Urothelium cell line (cell line): ENCODE results near the gene RIPK4.
"Not testable (repeated sequence)": the region's sequence is repeated elsewhere in the genome, so short reads cannot be mapped to it uniquely, and the experiment has no call there.

ENCODE experiments used
- DNase-seq: peaks from one replicate; pipeline ENCODE4 v3.0.0; 2011; ENCODE audit warnings: low spot score, mixed read lengths
- FAIRE-seq: peaks from 2 replicates; lab custom pipeline; 2011; peaks lifted over from hg19 to GRCh38; lab: Jason Lieb, UNC

The RIPK4 gene

DNA sequence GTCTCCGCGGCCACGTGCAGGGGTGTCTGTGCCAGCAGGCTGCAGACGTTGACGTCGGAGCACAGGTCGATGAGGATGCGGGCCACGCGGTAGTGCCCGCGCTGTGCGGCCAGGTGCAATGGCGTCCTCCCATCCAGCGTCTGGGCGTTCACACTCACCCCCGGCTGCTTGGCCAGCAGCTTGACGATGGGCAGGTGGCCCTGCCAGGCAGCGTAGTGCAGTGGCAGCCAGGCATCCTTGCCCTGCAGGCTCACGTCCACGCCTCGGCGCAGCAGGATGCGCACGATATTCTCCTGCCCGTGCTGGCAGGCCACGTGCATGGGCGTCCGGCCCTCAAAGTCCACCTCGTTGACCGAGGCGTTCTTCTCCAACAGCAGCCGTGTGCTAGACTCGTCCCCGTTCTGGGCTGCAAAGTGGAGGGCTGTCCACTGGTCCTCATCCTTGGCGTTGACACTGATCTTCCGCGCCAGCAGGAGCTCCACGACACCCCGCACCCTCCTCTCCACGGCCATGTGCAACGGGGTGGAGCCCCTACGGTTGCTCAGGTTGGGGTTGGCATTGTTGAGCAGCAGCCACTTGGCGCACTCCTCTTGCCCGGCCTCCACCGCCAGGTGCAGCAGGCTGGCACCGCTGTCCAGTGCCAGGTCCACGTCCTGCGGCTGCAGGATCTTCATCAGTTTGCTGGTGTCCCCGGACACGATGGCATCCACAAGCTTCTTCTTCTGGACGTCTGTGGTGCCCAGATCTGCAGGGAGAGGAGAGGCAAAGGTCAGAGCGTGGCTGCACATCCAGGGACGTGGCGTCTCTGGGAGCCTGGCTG lies 25.4 kb downstream of the RIPK4 start:
- DNase-seq (no peak), FAIRE-seq (no peak)

DNA sequence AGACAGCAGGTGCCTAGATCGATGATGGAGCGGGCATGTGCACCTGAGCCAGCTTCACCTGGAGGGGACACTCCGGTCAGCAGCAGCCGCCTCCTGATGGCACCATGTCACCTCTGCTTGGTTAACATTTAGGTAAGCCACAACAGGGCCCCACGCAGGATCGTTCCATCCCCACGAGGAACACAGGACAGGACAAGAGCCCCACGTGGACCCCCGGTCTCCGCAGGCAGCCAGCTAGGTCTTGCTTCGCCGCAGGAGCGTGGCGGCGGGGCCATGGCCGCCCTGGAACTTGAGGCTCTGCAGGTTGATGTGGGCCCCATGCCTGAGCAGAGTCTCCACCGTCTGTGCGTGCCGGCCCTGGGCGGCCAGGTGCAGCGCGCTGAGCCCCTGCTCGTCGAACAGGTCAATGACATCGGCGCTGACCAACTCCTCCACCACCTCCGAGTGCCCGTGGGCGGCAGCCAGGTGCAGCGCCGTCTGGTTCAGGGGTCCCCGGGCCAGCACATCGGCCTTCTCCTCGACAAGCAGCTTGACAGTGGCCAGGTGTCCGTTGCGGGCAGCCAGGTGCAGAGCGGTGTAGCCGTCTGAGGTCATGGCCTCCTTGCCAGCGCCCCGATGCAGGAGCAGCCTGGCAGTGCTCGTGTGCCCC lies 26.1 kb downstream of the RIPK4 start:
- DNase-seq (no peak), FAIRE-seq (no peak)

DNA sequence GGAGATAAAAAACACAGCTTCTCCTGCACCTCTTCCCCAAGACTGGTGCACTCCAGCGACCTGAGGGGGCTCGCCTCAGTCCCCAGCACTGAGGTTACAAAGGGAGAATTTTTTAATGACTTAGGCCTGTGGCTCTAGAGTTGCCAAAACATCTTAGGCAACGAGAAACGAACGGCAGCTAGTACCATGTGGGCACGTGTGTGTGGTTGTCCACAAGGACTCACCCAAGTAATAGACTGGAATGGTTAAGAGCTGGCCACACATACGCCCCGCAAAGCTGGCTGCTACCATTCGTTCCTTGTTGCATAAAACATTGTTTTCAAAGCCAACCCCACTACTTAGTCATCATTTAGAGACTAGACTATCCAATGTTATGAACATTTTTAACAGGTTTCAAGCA lies 26.9 kb downstream of the RIPK4 start:
- DNase-seq (no peak), FAIRE-seq (no peak)

DNA sequence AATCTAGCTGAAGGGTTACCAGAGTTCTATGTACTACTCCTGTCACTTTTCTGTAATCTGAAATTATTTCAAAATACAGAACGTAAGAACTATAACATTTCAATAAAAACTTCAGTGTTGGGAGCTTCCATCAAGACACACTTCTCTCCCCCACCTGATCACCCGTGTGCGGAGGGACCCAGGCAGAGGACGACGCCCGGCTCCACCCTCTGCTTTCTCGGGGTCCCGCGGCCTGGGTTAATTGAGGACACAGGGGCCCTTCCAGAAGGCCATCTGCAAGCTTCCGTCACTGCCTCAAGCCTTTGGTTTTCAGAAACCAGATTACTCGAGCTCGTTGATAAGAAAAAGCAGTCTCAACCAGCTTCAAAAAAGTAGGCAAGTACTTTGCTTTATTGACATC lies 27.8 kb downstream of the RIPK4 start:
- FAIRE-seq: no peak
- DNase-seq: no peak

DNA sequence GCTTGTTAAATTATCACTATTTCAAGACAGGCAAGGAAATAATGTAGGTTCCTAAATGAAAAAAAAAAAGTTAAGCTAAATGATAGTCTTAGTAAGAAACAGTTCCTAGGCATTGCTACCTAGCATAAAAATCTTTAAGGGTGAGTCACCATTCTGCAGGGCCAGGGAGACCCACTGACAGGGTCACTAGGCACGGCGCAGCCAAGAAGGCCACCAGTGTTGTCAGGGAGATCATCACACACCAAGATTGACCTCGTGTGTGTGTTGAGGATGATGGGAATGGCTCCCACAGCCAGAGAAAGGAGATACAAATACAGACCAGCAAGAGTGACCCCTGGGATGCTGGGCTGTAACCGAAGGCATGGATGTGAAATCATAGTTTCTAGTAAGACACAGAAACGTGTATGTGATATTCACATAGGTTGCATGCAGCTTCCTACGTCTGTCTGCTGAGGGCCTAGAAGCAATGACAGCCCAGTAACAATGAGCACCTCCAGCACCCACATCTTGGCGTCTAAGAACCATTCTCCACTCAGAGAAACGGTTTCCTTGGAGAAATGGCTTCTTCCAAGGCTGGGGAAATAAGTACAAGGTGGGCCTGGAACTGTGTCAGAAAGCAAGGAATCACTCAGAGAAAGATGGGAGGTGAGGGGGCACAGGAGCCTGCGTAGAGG lies 29.1 kb downstream of the RIPK4 start:
- DNase-seq (no peak), FAIRE-seq (no peak)

DNA sequence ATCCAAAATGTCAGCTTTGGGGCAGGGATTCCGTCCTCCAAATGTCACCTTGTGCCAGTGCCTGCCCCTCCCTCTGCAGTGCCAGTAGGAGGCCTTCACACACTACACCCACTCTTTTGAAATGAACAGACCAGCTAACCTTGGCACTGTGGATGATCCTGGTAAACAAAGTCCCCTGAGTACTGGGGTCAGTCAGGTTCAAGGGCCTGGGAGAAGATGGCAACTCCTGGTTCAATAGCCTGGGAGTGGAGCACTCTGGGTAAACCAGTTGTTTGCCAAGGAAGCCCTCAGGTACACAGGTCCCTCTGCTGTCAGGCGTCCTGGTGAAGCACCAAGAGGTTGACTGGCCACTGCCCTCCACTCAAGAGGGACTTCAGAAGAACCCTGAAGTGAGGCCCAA lies 30.4 kb downstream of the RIPK4 start:
- FAIRE-seq: no peak

DNA sequence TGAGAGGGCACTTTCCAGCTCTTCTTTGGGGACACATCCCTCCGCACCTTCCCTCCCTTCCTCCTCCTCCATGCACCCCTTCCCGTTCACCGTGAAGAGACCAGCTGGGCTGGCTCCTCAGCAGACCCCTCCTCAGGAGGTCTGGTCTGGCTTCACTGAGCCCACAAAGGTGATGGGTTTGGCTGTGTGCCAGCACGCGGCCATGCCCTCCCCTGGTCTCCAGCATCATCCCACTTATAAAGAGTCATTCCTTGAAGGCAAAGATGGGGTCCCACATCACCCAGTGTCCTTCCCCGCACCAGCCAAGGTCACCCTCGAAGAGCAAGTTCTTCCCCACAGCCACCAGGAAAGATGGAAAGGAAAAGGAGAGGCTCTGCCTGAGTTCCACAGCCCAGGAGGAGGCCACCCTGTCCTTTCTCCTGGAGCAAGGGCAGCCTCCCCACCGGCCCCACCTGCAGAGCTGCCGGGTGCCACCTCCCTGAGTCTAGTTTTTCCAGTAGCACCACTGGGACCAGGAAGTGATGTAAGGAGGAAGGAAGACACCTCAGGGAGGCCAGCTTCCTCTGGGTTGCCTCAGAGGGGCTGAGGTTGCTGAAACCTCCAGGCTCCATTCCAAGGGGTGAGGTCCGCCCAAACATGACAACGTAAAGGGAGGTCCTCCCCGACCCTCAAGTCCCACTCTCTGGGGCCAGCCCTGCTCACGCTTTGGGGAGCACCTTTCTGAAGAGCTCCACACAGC lies 32.7 kb downstream of the RIPK4 start:
- DNase-seq (no peak), FAIRE-seq (no peak)

More for the DNA sequence above, 30.4 kb downstream of the RIPK4 start:
- DNase-seq: no peak

DNA sequence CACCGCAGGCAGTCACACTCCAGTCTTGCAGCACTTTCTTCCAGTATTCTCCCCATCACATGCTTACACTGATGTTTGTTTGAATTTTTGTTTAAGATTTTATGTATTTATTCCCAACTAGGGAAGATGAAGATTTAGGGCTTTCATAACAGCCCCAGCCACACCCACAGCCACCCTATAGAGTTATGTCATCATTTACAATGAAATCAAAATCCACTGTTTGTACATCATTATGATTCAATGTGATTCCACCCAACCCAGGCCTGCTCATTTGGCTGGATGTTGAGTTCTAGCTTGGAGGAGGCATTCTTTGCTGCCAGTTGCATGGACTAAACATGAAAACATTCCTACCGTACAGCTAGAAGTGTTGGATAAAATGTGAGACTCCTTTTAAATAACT lies 35.8 kb downstream of the RIPK4 start:
- FAIRE-seq (no peak), DNase-seq (no peak)

DNA sequence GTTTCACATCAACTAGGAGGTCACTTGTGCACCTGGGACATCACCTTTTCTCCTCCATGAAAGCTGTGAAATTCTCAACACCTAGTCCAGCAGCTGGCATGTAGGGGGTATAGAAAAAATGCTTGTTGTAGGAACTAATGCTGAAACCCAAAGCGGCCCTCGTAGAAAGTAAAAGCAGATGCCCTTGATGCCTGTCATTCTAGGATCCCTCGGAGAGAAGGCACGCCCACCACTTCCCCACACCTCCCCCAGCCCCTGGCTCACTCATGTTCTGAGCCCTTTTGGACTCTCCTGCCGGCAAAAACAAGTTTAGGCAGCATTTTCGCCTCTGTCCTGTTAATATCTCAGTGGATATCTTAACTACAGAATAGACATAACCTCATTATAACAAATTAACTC lies 36.5 kb downstream of the RIPK4 start:
- FAIRE-seq (no peak), DNase-seq (no peak)

DNA sequence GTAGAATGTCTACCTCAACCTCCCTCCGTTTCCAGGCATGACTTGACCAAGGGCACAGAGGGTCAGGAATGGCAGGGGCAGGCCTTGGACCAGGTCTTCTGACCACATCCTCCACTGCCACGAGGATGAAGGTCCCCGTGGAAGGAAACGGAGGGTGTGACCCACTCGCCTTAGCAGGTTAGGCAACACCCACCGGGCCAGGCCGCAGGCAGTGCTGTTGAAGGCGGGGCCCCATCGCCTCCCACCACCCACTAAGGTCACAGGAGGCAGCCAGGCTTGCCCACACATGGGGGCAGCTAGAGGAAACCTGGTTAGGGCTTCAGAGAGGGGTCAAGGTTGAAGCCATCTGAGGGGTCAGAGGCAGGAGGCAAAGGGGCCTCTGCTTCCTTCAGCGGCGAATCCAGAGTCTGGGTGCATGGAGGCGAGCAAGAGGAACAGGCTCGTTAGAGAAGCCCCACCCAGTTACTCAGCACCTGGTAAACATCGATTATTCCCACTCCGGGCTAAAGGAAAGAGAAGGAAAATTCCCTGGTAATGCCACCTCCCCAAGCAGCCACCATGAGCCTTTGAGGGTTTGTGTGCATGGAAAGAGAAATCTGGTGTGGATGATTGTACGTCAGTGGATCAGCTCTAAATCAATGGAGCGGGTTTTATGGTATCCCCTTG lies 37.0 kb downstream of the RIPK4 start:
- DNase-seq: no peak
- no peak for FAIRE-seq

DNA sequence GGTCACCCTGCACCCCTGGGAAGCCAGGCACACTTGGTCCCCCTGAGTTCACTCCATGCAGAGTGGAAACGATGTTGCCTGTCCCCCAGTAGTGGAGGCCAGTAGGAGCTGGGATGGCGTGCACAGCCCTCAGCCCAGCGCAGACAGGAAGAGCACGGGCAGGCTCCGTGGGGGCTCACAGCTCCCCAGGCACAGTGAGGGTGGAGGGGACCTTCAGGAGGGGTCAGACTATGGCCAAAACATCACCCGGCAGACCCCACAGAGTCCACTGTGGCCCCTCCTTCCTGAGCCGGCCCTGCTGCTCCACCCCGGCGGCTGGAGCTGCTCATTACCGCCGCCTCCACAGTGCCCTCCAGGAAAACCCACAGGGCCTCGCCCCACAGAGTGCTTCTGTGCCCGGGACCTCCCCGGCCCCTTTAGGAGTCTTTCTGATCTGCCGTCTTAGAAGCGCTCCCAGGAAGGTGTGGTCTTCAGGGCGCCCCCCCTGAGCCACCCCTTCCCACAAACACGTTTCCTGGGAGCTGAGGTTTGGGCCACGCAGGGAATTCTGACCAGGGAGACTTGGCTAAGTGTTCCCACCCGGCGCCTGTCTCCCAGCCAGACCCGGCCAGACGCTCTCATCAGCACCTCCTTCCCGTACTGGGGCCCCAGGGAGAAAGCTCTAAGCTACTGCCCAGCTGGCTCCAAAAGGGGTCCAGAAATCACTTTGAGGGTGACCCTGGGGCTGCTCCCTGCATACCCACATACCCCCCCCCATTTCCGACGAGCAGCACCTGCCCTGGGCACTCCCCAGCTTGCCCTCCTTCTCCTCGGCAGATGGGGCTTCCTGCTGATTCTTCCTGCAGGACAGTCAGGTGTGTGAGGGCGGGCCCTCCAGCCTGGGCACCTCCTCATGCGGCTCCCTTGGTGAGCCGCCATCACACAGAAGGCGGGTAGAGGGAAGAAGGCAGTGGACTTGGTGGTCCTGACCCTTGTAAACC lies 38.8 kb downstream of the RIPK4 start:
- no peak for DNase-seq
- FAIRE-seq: no peak

DNA sequence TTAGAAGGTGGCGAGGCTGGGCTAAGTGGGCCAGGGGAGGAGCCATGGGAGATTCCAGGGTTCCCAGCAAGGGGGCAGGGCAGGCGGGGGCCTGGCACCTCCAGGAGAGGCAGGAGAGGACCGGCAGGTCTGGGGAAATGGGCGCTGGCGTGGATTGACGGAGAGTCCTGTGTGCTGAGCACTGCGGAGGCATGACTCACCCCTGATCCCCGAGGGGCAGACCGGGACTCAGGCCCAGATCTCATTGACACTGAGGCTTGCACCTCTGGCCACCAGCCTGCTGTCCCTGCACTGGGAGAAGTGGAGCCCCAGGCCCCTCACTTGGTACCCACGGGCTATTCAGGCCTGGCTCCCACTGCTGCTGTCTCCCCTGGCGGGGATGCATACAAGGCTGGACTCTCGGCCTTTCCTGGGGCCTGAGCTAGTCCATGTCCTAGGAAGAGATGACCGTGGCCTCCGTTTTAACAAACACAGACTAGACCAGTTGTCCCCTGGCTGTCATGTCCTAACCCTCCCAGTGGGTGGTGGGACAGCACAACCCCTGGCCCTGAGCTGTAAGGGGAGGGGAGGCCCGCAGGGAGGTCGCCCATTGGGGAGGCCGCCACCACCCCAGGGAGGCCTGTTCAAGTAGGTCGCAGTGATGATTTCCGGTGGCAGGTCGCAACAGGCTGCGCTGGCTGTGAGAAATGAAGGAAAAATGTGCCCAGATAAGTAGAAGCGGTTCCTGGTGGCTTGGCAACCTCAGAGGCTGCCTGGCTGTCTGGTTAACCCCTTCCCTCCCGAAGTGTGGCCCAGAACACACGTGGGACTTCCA lies 39.7 kb downstream of the RIPK4 start:
- FAIRE-seq: no peak
- DNase-seq: peak; percentile 35

DNA sequence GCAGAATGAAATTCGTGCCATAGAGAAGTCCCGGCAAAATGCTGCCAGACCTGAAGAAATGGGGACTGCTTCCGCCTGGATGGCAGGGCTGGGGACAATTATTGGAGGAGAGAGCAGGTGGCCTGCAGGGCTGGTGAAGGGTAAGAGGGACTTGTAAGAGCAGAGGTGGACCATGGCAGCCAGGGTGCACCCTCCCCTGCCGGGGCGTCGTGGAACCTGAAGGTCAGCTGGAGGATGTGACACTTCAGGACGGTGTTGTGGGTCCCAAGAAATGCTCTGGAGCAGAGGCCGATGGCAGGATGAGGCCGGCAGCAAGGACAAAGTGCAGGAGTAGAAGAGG lies 40.3 kb downstream of the RIPK4 start:
- no peak for FAIRE-seq
- DNase-seq: no peak

DNA sequence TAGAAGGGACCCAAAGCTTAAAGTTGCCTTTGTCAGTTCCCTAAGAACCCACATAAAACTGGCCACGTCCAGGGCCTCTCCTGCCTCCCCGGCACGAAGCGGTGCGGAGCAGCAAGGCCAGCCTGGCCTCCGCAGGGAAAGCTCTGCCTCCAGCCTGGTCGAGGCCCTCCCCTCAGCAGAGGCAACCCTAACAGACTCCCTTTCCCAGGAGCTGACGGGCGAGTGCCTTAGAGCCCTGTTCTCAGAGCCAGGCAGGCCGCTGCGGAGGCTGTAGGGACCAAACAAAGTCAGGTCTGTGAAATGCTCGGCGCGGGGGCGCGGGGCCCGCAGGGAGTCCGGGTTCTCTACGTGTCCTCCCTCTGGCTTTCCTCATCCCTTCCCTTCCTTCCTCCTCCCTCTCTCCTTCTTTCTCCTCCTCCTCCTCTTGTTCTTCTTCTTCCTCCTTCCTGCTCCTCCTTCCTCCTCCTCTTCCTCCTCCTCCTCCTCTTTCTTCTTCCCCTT lies 40.7 kb downstream of the RIPK4 start:
- DNase-seq: no peak
- FAIRE-seq: no peak

DNA sequence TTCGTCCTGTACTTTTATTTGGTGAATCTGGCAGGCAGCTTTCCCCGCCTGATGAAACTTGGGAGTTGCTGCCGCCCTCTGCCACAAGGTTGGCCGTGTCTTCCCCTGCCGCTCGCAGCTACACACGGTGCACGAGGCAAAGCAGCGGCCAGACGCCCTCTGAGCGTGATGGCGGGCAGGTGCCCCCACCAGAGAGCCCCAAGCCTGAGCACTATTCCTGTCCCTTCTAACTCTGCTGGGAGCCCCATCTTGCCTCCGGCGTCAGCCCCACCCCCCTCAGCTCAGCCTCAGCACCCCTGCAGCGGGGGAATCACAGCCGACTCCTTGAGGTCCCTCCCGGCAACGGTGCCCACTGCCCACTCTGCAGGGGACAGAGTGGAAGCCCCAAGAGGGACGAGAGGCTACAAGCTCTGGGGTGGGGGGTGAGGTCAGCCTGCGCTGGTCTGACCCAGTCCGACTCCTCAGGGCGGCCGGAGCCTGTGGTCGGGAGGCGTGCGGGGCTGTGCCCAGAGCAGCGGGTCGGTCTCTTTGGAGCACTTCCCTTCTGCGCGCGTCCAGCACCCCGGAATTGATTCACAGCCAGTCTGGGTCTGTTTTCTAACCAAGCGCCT lies 41.3 kb downstream of the RIPK4 start:
- FAIRE-seq (no peak), DNase-seq (no peak)

DNA sequence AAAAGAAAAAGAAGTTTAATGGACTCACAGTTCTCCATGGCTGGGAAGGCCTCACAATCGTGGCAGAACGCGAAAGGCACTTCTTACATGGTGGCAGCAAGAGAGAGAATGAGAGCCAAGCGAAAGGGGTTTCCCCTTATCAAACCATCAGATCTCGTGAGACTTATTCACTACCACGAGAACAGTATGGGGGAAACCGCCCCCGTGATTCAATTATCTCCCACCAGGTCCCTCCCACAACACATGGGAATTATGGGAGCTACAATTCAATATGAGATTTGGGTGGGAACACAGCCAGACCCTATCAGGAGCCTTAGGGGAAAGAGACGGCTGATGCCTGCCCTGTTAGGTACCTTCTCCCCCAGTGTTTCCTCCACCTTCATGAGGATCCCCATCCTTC lies 43.0 kb downstream of the RIPK4 start:
- not testable (repeated sequence) for FAIRE-seq

DNA sequence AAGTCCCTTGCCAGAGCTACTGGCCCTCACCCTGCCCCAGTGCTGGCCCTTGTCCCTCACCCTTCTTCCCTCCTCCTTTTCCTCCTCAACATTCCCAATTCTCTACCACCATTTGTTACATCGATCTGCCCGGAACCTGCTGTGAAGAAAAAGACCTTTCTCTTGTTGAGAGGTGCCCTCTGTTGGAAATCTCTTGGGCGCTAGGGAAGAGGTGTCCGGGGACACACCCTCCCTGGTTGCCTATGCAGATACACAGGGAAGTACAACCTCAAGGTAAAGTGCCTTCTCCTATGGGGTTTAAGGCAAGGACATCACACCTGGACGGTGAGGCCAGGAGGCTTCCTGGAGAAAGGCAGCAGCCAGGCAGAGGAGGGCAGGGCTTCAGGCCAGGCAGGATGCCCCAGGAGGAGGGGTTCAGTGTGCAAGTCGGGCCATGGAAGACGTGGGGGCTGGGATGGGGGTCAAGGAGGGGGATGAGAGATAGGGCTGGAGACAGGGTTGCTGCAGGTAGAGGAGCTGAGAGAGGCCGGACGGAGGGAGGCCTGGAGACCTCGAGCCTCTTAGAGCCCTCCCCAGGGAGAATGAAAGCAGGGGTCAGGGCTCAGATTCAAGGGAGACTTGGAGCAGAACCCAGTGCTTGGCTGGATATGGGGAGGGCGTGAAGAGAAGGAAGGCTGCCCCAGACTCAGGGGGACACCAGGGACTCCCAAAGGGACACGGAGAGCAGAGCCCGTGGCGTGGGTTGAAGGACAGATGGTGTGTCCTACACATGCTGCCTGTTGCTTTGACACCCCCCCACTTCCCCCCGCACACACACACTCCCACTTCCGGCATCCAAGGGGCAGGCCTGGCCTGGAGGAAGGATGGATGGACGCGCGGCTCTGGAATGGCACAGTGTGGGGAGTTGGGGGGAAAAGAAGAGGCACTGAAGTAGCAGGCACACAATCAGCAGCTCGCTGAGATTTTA lies 44.5 kb downstream of the RIPK4 start:
- FAIRE-seq: no peak
- DNase-seq: no peak

More for the DNA sequence above, 43.0 kb downstream of the RIPK4 start:
- not testable (repeated sequence) for DNase-seq
